Measurements from ENCODE around the gene PARS2.

DNA sequence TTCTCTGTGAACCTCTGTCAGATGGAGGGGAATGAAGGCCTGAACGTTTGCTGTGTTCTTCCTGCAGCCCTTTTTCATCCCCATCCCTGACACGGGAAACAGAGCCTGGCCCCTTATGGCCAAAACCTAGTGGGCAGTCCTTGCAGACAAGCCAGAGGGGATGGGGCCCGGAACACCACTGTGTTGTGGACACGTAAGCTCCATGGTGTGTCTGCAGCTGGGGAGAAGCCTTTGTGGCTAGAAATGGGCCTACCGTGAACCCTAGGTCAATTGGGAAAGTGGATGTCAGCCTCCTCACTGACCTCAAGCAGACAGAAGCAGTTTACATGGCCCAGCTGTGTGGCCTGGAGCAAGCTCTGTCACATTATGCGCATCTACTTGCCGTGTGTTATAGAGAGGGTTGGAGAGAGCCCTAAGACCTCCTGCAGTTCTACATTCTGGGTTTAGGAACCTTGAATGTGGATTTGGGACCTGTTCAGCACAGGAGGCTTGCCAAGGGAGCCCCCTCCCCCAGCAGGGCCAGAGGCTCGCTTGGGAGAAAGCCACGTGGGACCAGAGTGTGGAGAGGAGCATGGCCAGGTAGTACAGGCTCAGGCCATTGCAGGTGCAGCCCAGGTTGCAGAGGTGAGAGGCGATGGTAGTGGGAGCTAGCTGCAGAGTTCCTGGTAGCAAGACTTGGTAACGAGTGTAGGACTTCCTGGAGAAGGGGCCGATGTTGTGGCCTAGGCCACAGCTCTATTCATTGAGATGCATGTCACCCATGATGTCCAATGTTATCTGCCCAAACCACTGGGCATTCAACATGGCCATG, 20.7 kb downstream of the PARS2 start:
- TF ChIP-seq, protein P1, sequence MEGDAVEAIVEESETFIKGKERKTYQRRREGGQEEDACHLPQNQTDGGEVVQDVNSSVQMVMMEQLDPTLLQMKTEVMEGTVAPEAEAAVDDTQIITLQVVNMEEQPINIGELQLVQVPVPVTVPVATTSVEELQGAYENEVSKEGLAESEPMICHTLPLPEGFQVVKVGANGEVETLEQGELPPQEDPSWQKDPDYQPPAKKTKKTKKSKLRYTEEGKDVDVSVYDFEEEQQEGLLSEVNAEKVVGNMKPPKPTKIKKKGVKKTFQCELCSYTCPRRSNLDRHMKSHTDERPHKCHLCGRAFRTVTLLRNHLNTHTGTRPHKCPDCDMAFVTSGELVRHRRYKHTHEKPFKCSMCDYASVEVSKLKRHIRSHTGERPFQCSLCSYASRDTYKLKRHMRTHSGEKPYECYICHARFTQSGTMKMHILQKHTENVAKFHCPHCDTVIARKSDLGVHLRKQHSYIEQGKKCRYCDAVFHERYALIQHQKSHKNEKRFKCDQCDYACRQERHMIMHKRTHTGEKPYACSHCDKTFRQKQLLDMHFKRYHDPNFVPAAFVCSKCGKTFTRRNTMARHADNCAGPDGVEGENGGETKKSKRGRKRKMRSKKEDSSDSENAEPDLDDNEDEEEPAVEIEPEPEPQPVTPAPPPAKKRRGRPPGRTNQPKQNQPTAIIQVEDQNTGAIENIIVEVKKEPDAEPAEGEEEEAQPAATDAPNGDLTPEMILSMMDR (IDR thresholded peaks at IDR 0.05) = no peak
- TF ChIP-seq RNF2 (IDR thresholded peaks at IDR 0.05; ENCODE audit: borderline replicate concordance, low read depth) (no peak), RFX5 (IDR thresholded peaks at IDR 0.05) (no peak), PHF8 (IDR thresholded peaks at IDR 0.05; ENCODE audit: borderline replicate concordance, low read depth) (no peak), RAD21 (conservative IDR thresholded peaks at IDR 0.05 in 1 of 2, IDR thresholded peaks at IDR 0.05 in 1 of 2) (no peak)

Measured in A549 (cell line).